Pancreas (tissue), 10 donors: ENCODE results near the gene SCCPDH. TPM values are rescaled to one million over a fixed set of nuclear protein-coding genes. Genes with fewer than 3 reads are reported as not detected.

Experiments used
- ATAC-seq, 4 donors: fragments of 200-7000 bp; cut with Tn5 transposase; one replicate each; pipeline versions ENCODE4 v1.8.0 to v1.9.1; 2020; ENCODE audit warnings: mild to moderate bottlenecking in 4 of 4, moderate library complexity in 4 of 4
- DNase-seq, 6 donors: peaks; one replicate each; pipeline ENCODE4 v3.0.0-alpha.2; 2020
- FAIRE-seq: peaks from 2 replicates; lab custom pipeline; 2012; peaks lifted over from hg19 to GRCh38; lab: Jason Lieb, UNC
- H3K27ac ChIP-seq, 4 donors: fragments of 200-600 bp; sonication (generic); 1 replicate in 3 of 4; 2 replicates in 1 of 4; pipeline versions ENCODE4 v1.5.0 to v1.8.0; 2020
- H3K27me3 ChIP-seq, 4 donors: fragments of 200-600 bp; one replicate each; pipeline ENCODE4 v1.8.0; 2021
- H3K36me3 ChIP-seq, 3 donors: fragments of 200-600 bp; sonication (generic) in 1 of 3; one replicate each; pipeline versions ENCODE4 v1.5.0 to v1.8.0; 2020 to 2021
- H3K4me1 ChIP-seq, 3 donors: fragments of 200-600 bp; one replicate each; pipeline ENCODE4 v1.8.0; 2021
- H3K4me3 ChIP-seq, 4 donors: fragments of 200-600 bp; sonication (generic) in 2 of 4; one replicate each; pipeline versions ENCODE4 v1.5.0 to v1.8.0; 2020 to 2021
- H3K9me3 ChIP-seq, 4 donors: fragments of 200-600 bp; one replicate each; pipeline ENCODE4 v1.8.0; 2021
- WGBS, 2 donors: extraction: QIAGEN DNeasy Blood & Tissue Kit; methylation state at CpG; one replicate each; pipeline ENCODE4 v1.1.7; 2013; 5-methylcytosine and 5-hydroxymethylcytosine counted together
- intact Hi-C, 3 donors: fragments of 100-400 bp; cut with DNase I; formaldehyde crosslinking; loops; one replicate each; pipeline versions ENCODE4 v1.11.1 to v1.14.2; 2022
- polyA plus RNA-seq, 2 donors: library from polyadenylated mRNA; stranded (reverse); fragments of 200-250 nt; gene quantifications; one replicate each; pipeline ENCODE4 v1.2.3, GENCODE V29; 2013
- total RNA-seq, 6 donors: library from RNA; stranded (reverse); fragmentation: NEBNext Ultra II Directional in 4 of 6; extraction: Animal tissue kit (Norgen Biotek cat#: 25700) in 4 of 6; gene quantifications; one replicate each; pipeline versions ENCODE4 v1.2.1 to v1.2.4, GENCODE V29; 2021 to 2023
- TF ChIP-seq, protein P1 (sequence below), 4 donors: fragments of 200-600 bp; sonication (generic) in 3 of 4; IDR thresholded peaks; one replicate each; pipeline versions ENCODE4 v1.5.0 to v1.8.0; 2021; ENCODE audit warnings: antibody characterized with exemption in 4 of 4
- donor health status: healthy with polysubstance abuse.
- donor health status: DM: no; HTN: no; CAD: no; lungs with moderate emphysema.
- donor health status: DM: no; HTN: no; CAD: no.
- donor health status: control.
- donor health status: control.
- donor health status: Bipolar disorder and iron deficiency.
- donor health status: DM: yes; HTN: yes; CAD: no.
- donor health status: DM: no; HTN: no; CAD: no.
- donor health status: DM: no; HTN: no; CAD: no.
- donor health status: DM: yes; HTN: yes; CAD: no.

Gene SCCPDH
- total and polyA plus RNA-seq, 8 donors = 6.9 to 17.9 (median 11.9) TPM

DNA sequence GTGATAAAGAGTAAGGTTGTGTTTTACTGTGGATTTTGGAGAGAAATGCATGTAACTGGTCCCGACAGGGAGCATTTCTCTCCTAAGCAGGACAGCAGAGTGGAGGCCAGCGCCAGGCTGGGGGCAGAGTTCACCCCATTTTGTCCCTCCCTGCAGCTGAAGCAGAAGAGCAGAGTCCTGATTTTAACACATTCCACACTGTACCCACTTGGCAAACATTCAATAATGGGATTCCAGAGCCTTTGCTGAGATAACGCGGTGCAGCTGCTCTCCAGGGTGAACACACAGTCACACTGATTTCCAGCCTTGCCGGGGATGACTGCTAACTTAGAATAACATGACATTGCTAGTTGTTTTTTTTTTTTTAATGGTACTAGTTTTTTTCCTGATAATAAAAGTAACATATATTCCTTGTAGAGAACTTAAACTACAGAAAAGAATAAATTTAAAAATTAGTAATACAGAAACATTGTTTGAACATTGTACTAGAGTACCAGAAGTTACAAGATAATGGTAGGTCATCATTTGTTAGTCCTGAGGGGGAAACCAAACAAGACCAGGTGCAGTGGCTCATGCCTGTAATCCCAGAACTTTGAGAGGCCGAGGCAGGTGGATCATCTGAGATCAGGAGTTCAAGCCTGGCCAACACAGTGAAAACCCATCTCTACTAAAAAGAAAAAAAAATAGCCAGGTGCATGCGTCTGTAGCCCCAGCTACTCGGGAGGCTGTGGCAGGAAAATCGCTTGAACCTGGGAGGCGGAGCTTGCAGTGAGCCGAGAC is 77.2 kb downstream of the SCCPDH start:
- ATAC-seq = no peak
- H3K4me1 ChIP-seq = no peaks in the 10 kb centered on the region
- WGBS, 2 donors = 51% methylated on average over 11 of the region's 11 CpGs
- H3K27me3 ChIP-seq = no peaks in the 10 kb centered on the region
- intact Hi-C loops = no loop called here
- no peaks in the 10 kb centered on the region for H3K9me3 ChIP-seq
- no peak for FAIRE-seq
- TF ChIP-seq, protein P1, sequence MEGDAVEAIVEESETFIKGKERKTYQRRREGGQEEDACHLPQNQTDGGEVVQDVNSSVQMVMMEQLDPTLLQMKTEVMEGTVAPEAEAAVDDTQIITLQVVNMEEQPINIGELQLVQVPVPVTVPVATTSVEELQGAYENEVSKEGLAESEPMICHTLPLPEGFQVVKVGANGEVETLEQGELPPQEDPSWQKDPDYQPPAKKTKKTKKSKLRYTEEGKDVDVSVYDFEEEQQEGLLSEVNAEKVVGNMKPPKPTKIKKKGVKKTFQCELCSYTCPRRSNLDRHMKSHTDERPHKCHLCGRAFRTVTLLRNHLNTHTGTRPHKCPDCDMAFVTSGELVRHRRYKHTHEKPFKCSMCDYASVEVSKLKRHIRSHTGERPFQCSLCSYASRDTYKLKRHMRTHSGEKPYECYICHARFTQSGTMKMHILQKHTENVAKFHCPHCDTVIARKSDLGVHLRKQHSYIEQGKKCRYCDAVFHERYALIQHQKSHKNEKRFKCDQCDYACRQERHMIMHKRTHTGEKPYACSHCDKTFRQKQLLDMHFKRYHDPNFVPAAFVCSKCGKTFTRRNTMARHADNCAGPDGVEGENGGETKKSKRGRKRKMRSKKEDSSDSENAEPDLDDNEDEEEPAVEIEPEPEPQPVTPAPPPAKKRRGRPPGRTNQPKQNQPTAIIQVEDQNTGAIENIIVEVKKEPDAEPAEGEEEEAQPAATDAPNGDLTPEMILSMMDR (IDR thresholded peaks at IDR 0.05) = no peak
- H3K4me3 ChIP-seq = no peak overlapping the region
- DNase-seq = no peak
- no peak overlapping the region for H3K27ac ChIP-seq
- H3K36me3 ChIP-seq = no peaks in the 10 kb centered on the region

DNA sequence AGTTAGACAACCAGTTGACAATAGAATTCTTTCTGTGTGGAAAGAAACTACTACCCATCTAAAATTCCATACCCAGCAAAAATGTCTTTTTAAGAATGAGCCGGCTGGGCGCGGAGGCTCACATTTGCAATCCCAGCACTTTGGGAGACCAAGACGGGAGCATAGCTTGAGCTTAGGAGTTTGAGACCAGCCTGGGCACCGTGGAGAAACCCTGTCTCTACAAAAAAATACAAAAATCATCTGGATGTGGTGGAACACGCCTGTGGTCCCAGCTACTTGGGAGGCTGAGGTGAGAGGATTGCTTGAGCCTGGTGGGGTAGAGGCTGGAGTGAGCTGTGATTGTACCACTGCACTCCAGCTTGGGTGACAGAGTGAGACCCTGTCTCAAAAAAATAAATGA is 79.2 kb downstream of the SCCPDH start:
- no peaks in the 10 kb centered on the region for H3K9me3 ChIP-seq
- H3K27me3 ChIP-seq = no peaks in the 10 kb centered on the region
- FAIRE-seq = no peak
- TF ChIP-seq, protein P1 (IDR thresholded peaks at IDR 0.05) = no peak
- no peak overlapping the region for H3K27ac ChIP-seq
- no peak for DNase-seq
- H3K4me1 ChIP-seq = no peaks in the 10 kb centered on the region
- H3K4me3 ChIP-seq = no peak overlapping the region
- intact Hi-C loops = no loop called here
- ATAC-seq = no peak
- H3K36me3 ChIP-seq = no peaks in the 10 kb centered on the region
- 84 to 89% methylated on average over 6 of the region's 6 CpGs for WGBS, 2 donors

DNA sequence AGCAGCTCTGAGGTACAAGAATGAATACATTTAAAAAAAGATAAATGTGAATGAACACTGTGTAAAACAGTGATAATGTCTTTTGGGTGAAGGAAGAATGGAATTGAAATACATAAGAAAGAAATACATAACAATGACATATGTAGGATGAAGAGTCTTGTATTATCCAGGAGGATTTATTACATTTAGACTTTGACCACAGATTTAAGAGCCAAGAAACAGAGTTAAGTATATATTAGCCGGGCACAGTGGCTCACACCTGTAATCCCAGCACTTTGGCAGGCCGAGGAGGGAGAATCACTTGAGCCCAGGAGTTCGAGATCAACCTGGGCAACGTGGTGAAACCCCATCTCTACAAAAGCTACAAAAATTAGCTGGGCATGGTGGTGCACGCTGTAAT is 79.7 kb downstream of the SCCPDH start:
- WGBS, 2 donors = 78 to 88% methylated on average over 5 of the region's 5 CpGs
- H3K4me1 ChIP-seq = no peaks in the 10 kb centered on the region
- H3K27me3 ChIP-seq = no peaks in the 10 kb centered on the region
- FAIRE-seq (no peak), DNase-seq (no peak), ATAC-seq (no peak)
- H3K36me3 ChIP-seq = no peaks in the 10 kb centered on the region
- H3K9me3 ChIP-seq = no peaks in the 10 kb centered on the region
- TF ChIP-seq, protein P1 (IDR thresholded peaks at IDR 0.05) = no peak
- no peak overlapping the region for H3K27ac ChIP-seq
- intact Hi-C loops = no loop called here
- H3K4me3 ChIP-seq = no peak overlapping the region

DNA sequence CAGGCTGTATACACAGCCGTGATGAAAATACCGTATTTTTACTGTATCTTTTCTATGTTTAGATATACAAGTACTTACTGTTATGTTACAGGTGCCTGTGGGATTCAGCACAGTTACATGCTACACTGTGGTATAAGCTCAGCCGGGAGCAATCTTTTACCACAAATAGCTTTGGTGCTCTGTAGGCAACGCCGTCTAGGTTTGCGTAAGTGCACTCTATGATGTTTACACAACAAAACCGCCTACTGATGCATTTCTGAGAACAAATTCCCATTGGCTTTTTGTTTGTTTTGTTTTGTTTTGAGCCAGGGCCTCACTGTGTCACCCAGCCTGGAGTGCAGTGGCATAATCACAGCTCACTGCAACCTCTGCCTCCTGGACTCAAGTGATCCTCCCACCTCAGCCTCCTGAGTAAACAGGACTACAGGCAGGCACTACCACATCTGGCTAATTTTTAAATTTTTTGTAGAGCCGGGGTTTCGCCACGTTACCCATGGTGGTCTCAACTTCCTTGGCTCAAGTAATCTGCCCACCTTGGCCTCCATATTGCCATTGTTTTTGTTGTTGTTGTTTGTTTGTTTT is 81.0 kb downstream of the SCCPDH start:
- no peaks in the 10 kb centered on the region for H3K9me3 ChIP-seq
- no peak for ATAC-seq
- H3K4me1 ChIP-seq = no peaks in the 10 kb centered on the region
- no peaks in the 10 kb centered on the region for H3K36me3 ChIP-seq
- no peak for FAIRE-seq
- intact Hi-C loops = no loop called here
- H3K27ac ChIP-seq = no peak overlapping the region
- DNase-seq = no peak
- TF ChIP-seq, protein P1 (IDR thresholded peaks at IDR 0.05) = no peak
- 67 to 81% methylated on average over 10 of the region's 10 CpGs for WGBS, 2 donors
- H3K27me3 ChIP-seq = no peaks in the 10 kb centered on the region
- no peak overlapping the region for H3K4me3 ChIP-seq

DNA sequence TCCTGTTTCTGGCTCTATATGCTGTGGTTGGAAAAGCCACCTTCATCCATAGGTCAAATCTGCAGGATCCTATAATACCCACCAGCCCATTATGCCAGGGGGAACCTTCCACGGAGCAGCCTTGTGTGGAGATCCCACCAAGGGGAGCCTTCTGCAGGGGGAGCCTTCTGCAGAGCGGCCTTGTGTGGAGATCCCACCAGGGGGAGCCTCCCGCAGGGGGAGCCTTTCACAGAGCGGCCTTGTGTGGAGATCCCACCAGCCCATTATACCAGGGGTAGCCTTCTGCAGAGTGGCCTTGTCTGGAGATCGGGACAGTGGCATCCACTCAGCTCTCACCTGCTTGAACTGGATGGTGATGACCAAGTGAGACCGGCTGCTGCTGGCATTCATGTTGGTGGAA is 85.3 kb downstream of the SCCPDH start:
- DNase-seq = no peak
- Histone ChIP-seq H3K9me3 (no peaks in the 10 kb centered on the region), H3K4me1 (no peaks in the 10 kb centered on the region), H3K27me3 (no peaks in the 10 kb centered on the region), H3K36me3 (no peaks in the 10 kb centered on the region), H3K27ac (no peak overlapping the region), H3K4me3 (no peak overlapping the region)
- FAIRE-seq = no peak
- TF ChIP-seq, protein P1 (IDR thresholded peaks at IDR 0.05) = no peak
- intact Hi-C loops = no loop called here
- WGBS, 2 donors = 80 to 94% methylated on average over 6 of the region's 6 CpGs
- ATAC-seq = no peak
